ENCODE results near the gene HARS1. TPM values are rescaled to one million over a fixed set of nuclear protein-coding genes. Genes with fewer than 3 reads are reported as not detected.

HARS1 gene
- total RNA-seq, 3 donors from 2014 or later = 43.2 to 53.7 (median 53.1) TPM

- no peaks in the 10 kb centered on the region for H3K36me3 ChIP-seq
- no peaks in the 10 kb centered on the region for H3K9me3 ChIP-seq
- peak; percentile 56 to 67 for DNase-seq (ENCODE audit: low spot score in 2 of 2)
- H3K4me3 ChIP-seq = peak within 1 kb of the TSS; percentile 53 to 86 (median 62)
- intact Hi-C loops (cut with DNase I; ENCODE audit: low total_unique reads) = no loop called here
- TF ChIP-seq CTCF (IDR thresholded peaks at IDR 0.05) (no peak), POLR2A (IDR thresholded peaks at IDR 0.05) (peak; percentile 21), POLR2AphosphoS5 (IDR thresholded peaks at IDR 0.05) (peak in 1 of 3 donors; percentile 25)
- H3K4me1 ChIP-seq = peaks cover 0 to 6% of the 10 kb centered on the region in 2 donors
- no peaks in the 10 kb centered on the region for H3K27me3 ChIP-seq
- H3K27ac ChIP-seq = peak within 1 kb of the TSS; percentile 84 to 91
Measured at GRCh38 chr5:140633021-140633471, 58.1 kb downstream of the HARS1 start, which contains the start of gene CD14. Gene CD14 (minus strand): TSS chr5:140633175. CDS start chr5:140633071, 104 bp downstream.

GRCh38 chr5:140632366-140633020 is 58.7 kb downstream of the HARS1 start:
- TF ChIP-seq POLR2A (IDR thresholded peaks at IDR 0.05) (no peak), POLR2AphosphoS5 (IDR thresholded peaks at IDR 0.05) (peak in 2 of 3 donors; percentile 29 to 34)
- Histone ChIP-seq H3K4me1 (peaks cover 0 to 6% of the 10 kb centered on the region in 2 donors), H3K9me3 (no peaks in the 10 kb centered on the region), H3K27ac (peak overlapping the region; percentile 84 to 91), H3K27me3 (no peaks in the 10 kb centered on the region), H3K36me3 (no peaks in the 10 kb centered on the region), H3K4me3 (peak overlapping the region; percentile 53 to 86 (median 62))
- intact Hi-C loops (cut with DNase I; ENCODE audit: low total_unique reads) = no loop called here
- peak in 1 of 2 donors; percentile 59 for DNase-seq (ENCODE audit: low spot score in 2 of 2)

- no peak for DNase-seq (ENCODE audit: low spot score in 2 of 2)
- no peaks in the 10 kb centered on the region for H3K9me3 ChIP-seq
- H3K27me3 ChIP-seq = no peaks in the 10 kb centered on the region
- intact Hi-C loops (cut with DNase I; ENCODE audit: low total_unique reads) = no loop called here
- H3K36me3 ChIP-seq = no peaks in the 10 kb centered on the region
- H3K4me1 ChIP-seq = peaks cover 0 to 6% of the 10 kb centered on the region in 2 donors
- TF ChIP-seq POLR2AphosphoS5 (IDR thresholded peaks at IDR 0.05) = no peak
- TF ChIP-seq CTCF (IDR thresholded peaks at IDR 0.05) = no peak
- TF ChIP-seq POLR2A (IDR thresholded peaks at IDR 0.05) = no peak
- H3K4me3 ChIP-seq = peak overlapping the region; percentile 53 to 86 (median 62)
- H3K27ac ChIP-seq = peak overlapping the region; percentile 84 to 91
Measured at GRCh38 chr5:140631831-140632365, 59.3 kb downstream of the HARS1 start.

GRCh38 chr5:140631036-140631417 is 60.1 kb downstream of the HARS1 start:
- DNase-seq (ENCODE audit: low spot score in 2 of 2) = no peak
- H3K9me3 ChIP-seq = no peaks in the 10 kb centered on the region

More at GRCh38 chr5:140631036-140631417, 60.1 kb downstream of the HARS1 start:
- no peaks in the 10 kb centered on the region for H3K27me3 ChIP-seq
- H3K4me3 ChIP-seq = peak overlapping the region; percentile 53 to 86 (median 62)
- TF ChIP-seq POLR2AphosphoS5 (IDR thresholded peaks at IDR 0.05) (no peak), CTCF (IDR thresholded peaks at IDR 0.05) (no peak), POLR2A (IDR thresholded peaks at IDR 0.05) (no peak)
- H3K36me3 ChIP-seq = no peaks in the 10 kb centered on the region
- peak overlapping the region in 1 of 2 donors; percentile 84 for H3K27ac ChIP-seq
- intact Hi-C loops (cut with DNase I; ENCODE audit: low total_unique reads) = no loop called here
- H3K4me1 ChIP-seq = peaks cover 0 to 6% of the 10 kb centered on the region in 2 donors

Measured in breast epithelium (tissue), 4 donors.